Kasumi-1 (cell line): ENCODE results near the gene DCAF12L1.

Source experiments
- DNase-seq, 2 experiments: peaks; one replicate each; lab custom pipeline; 2025; lab: John Stamatoyannopoulos, UW

The DCAF12L1 gene

GRCh38 chrX:126552313-126553022, at the start of gene DCAF12L1:
DCAF12L1 (minus strand) TSS chrX:126552814; CDS start chrX:126552608, 206 bp downstream.
- DNase-seq: no peak

GRCh38 chrX:126580877-126581276, 28.3 kb upstream of the DCAF12L1 start:
- DNase-seq: no peak

- DNase-seq: no peak
Measured at GRCh38 chrX:126575911-126576310, 23.3 kb upstream of the DCAF12L1 start.

GRCh38 chrX:126557151-126557550, 4.5 kb upstream of the DCAF12L1 start:
- DNase-seq: no peak

- no peak for DNase-seq
Measured at GRCh38 chrX:126551725-126552312, 795 bp downstream of the DCAF12L1 start.

GRCh38 chrX:126551306-126551705, 1.3 kb downstream of the DCAF12L1 start:
- no peak for DNase-seq

GRCh38 chrX:126550816-126551215, 1.8 kb downstream of the DCAF12L1 start:
- DNase-seq: no peak

GRCh38 chrX:126509923-126510322, 42.7 kb downstream of the DCAF12L1 start:
- DNase-seq: no peak
